GM21528 (cell line): Measurements from ENCODE around the gene LNPEP.
"Not testable (repeated sequence)": the region's sequence is repeated elsewhere in the genome, so short reads cannot be mapped to it uniquely, and the experiment has no call there.

Experiments used
- ATAC-seq: cut with Tn5 transposase; IDR thresholded peaks from one replicate; pipeline ENCODE4 v1.9.1; 2021; ENCODE audit warnings: mild to moderate bottlenecking, moderate library complexity; ENCODE audit not compliant: unreplicated experiment, low FRiP score

The LNPEP gene

GRCh38 chr5:96928931-96929708, 6.8 kb upstream of the LNPEP start:
- no peak for ATAC-seq

GRCh38 chr5:96930058-96930457, 5.8 kb upstream of the LNPEP start:
- no peak for ATAC-seq

GRCh38 chr5:96930589-96930988, 5.3 kb upstream of the LNPEP start:
- no peak for ATAC-seq

GRCh38 chr5:96931037-96931436, 4.8 kb upstream of the LNPEP start:
- not testable (repeated sequence) for ATAC-seq

- no peak for ATAC-seq
These were observed 4.3 kb upstream of the LNPEP start for GRCh38 chr5:96931605-96932004.

- no peak for ATAC-seq
These were observed 3.9 kb upstream of the LNPEP start for GRCh38 chr5:96932026-96932425.

GRCh38 chr5:96933764-96934707, 1.8 kb upstream of the LNPEP start:
- peak; percentile 6 for ATAC-seq

GRCh38 chr5:96934708-96935558, 947 bp upstream of the LNPEP start:
- peak; percentile 71 for ATAC-seq

GRCh38 chr5:96936431-96937320, 796 bp downstream of the LNPEP start:
- peak; percentile 21 for ATAC-seq

GRCh38 chr5:96940586-96940985, 4.7 kb downstream of the LNPEP start:
- no peak for ATAC-seq

- ATAC-seq, result no peak
These were observed 5.3 kb downstream of the LNPEP start for GRCh38 chr5:96941140-96941539.

GRCh38 chr5:96942078-96942477, 6.2 kb downstream of the LNPEP start:
- ATAC-seq, result no peak

- no peak for ATAC-seq
These were observed 7.0 kb downstream of the LNPEP start for GRCh38 chr5:96942911-96943310.

GRCh38 chr5:96943799-96944198, 7.9 kb downstream of the LNPEP start:
- ATAC-seq, result no peak

GRCh38 chr5:96945144-96945897, 9.4 kb downstream of the LNPEP start:
- ATAC-seq, result no peak

- ATAC-seq, result no peak
These were observed 10.5 kb downstream of the LNPEP start for GRCh38 chr5:96946381-96946780.

GRCh38 chr5:96952118-96952750, 16.4 kb downstream of the LNPEP start:
- ATAC-seq, result no peak

- no peak for ATAC-seq
These were observed 17.3 kb downstream of the LNPEP start for GRCh38 chr5:96952974-96953730.
